OCI-LY7 (cell line): ENCODE measurements around the gene NALCN. TPM values are rescaled to one million over a fixed set of nuclear protein-coding genes. Genes with fewer than 3 reads are reported as not detected.

Experiments
- BruUV-seq: library from RNA; stranded (reverse); fragments of 400-500 nt; replicated peaks from 2 replicates; lab custom pipeline; 2021; lab: Mats Ljungman, UMichigan
- CTCF ChIA-PET: fragments of 300-600 bp; sonication (Branson Sonifier 250); formaldehyde crosslinking; loops from one replicate; lab custom pipeline; 2022; ENCODE audit warnings: antibody characterized with exemption; ENCODE audit not compliant: unreplicated experiment; lab: Charles Lee
- POLR2A ChIA-PET: fragments of 300-600 bp; sonication (Branson Sonifier 250); formaldehyde crosslinking; loops from one replicate; lab custom pipeline; 2022; ENCODE audit warnings: antibody characterized with exemption; lab: Charles Lee
- DNase-seq: peaks from one replicate; pipeline ENCODE4 v3.0.0-alpha.2; 2015; ENCODE audit warnings: low spot score
- H2AFZ ChIP-seq: fragments of 200-600 bp; sonication (generic), shearing (Covaris generic); 2 replicates; pipeline ENCODE4 v1.6.1; 2014; ENCODE audit warnings: mild to moderate bottlenecking, antibody characterized with exemption, low read length, moderate library complexity
- H3K27ac ChIP-seq: fragments of 200-600 bp; sonication (generic); 2 replicates; pipeline ENCODE4 v1.5.1; 2014; ENCODE audit warnings: mixed run types, low read depth, mild to moderate bottlenecking, moderate library complexity, low read length, inconsistent platforms; ENCODE audit not compliant: poor library complexity, severe bottlenecking
- H3K36me3 ChIP-seq: fragments of 200-600 bp; sonication (generic); 2 replicates; pipeline ENCODE4 v1.6.1; 2014; ENCODE audit warnings: mild to moderate bottlenecking, antibody characterized with exemption, low read length, moderate library complexity, mixed read lengths; ENCODE audit not compliant: insufficient read depth
- H3K4me1 ChIP-seq: fragments of 200-600 bp; sonication (generic); 2 replicates; pipeline ENCODE4 v1.5.1; 2014; ENCODE audit warnings: mild to moderate bottlenecking, low read length; ENCODE audit not compliant: insufficient read depth, poor library complexity, severe bottlenecking
- H3K4me2 ChIP-seq: fragments of 200-600 bp; sonication (generic); 2 replicates; pipeline ENCODE4 v1.6.1; 2014; ENCODE audit warnings: mild to moderate bottlenecking, low read length
- H3K4me3 ChIP-seq: fragments of 200-600 bp; sonication (generic); 2 replicates; pipeline ENCODE4 v1.5.1; 2014; ENCODE audit warnings: mild to moderate bottlenecking, low read depth, low read length; ENCODE audit not compliant: poor library complexity, severe bottlenecking
- H3K79me2 ChIP-seq: fragments of 200-600 bp; sonication (generic); 2 replicates; pipeline ENCODE4 v1.6.1; 2016; ENCODE audit warnings: low read depth, mild to moderate bottlenecking, low read length, moderate library complexity, mixed read lengths; ENCODE audit not compliant: insufficient read depth
- H3K9me2 ChIP-seq: fragments of 200-600 bp; sonication (generic); 2 replicates; pipeline ENCODE4 v1.6.1; 2016; ENCODE audit warnings: mild to moderate bottlenecking, low read length, mixed read lengths; ENCODE audit not compliant: insufficient read depth
- H3K9me3 ChIP-seq: fragments of 200-600 bp; sonication (generic); 2 replicates; pipeline ENCODE4 v1.6.1; 2014; ENCODE audit warnings: mild to moderate bottlenecking, mixed run types, low read length, mixed read lengths
- H4K20me1 ChIP-seq: fragments of 200-600 bp; sonication (generic); 2 replicates; pipeline ENCODE4 v1.6.1; 2014; ENCODE audit warnings: mild to moderate bottlenecking, antibody characterized with exemption, low read length, moderate library complexity, mixed read lengths; ENCODE audit not compliant: insufficient read depth
- CTCF ChIP-seq: fragments of 200-600 bp; sonication (generic); conservative IDR thresholded peaks from 2 replicates; pipeline ENCODE4 v1.5.1; 2014; ENCODE audit warnings: mild to moderate bottlenecking, antibody characterized with exemption, low read length, moderate library complexity, mixed read lengths
- EZH2phosphoT487 ChIP-seq: fragments of 200-600 bp; sonication (generic); IDR thresholded peaks from 2 replicates; pipeline ENCODE4 v1.6.1; 2018; ENCODE audit warnings: low read depth, borderline replicate concordance, mild to moderate bottlenecking, mixed run types, antibody characterized with exemption, low read length, moderate library complexity, mixed read lengths
- intact Hi-C: fragments of 100-400 bp; cut with micrococcal nuclease; formaldehyde crosslinking; loops from one replicate; pipeline ENCODE4 v1.10.0; 2022; ENCODE audit not compliant: unreplicated experiment
- total RNA-seq, 2 experiments: library from RNA; depleted of rRNA in 1 of 2; stranded (reverse); fragments of >200 nt in 1 of 2; shearing (Covaris generic) in 1 of 2; gene quantifications; 2 replicates each; pipeline ENCODE4 v1.2.3, GENCODE V29; 2014 to 2022

The NALCN gene
- total RNA-seq, 2 experiments from 2014 or later, result not detected

GRCh38 chr13:101397742-101398141 is 18.6 kb downstream of the NALCN start:
- Histone ChIP-seq H3K4me1 (no peaks in the 10 kb centered on the region), H3K79me2 (no peaks in the 10 kb centered on the region), H3K9me2 (no peaks in the 10 kb centered on the region), H3K36me3 (no peaks in the 10 kb centered on the region), H3K9me3 (no peaks in the 10 kb centered on the region), H4K20me1 (no peaks in the 10 kb centered on the region), H2AFZ (no peak overlapping the region), H3K27ac (no peak overlapping the region), H3K4me3 (no peak overlapping the region), H3K4me2 (no peak overlapping the region)
- intact Hi-C loops, result no loop called here
- TF ChIP-seq EZH2phosphoT487 (no peak), CTCF (no peak)
- ChIA-PET CTCF (no interaction called here), POLR2A (no interaction called here)
- BruUV-seq, result no TSS peak
- no peak for DNase-seq

- no peak for DNase-seq
- no peak for TF ChIP-seq CTCF
- TF ChIP-seq EZH2phosphoT487, result no peak
- H3K4me1 ChIP-seq, result no peaks in the 10 kb centered on the region
- H3K4me3 ChIP-seq, result no peak overlapping the region
- no peak overlapping the region for H3K4me2 ChIP-seq
- ChIA-PET POLR2A (no interaction called here), CTCF (no interaction called here)
- no peak overlapping the region for H3K27ac ChIP-seq
- intact Hi-C loops, result no loop called here
- H4K20me1 ChIP-seq, result no peaks in the 10 kb centered on the region
- no peaks in the 10 kb centered on the region for H3K9me3 ChIP-seq
- H2AFZ ChIP-seq, result no peak overlapping the region
- no TSS peak for BruUV-seq
- no peaks in the 10 kb centered on the region for H3K36me3 ChIP-seq
- H3K9me2 ChIP-seq, result no peaks in the 10 kb centered on the region
- H3K79me2 ChIP-seq, result no peaks in the 10 kb centered on the region
These were observed 21.7 kb downstream of the NALCN start for GRCh38 chr13:101394605-101395004.

GRCh38 chr13:101393140-101393539 is 23.2 kb downstream of the NALCN start:
- Histone ChIP-seq H2AFZ (no peak overlapping the region), H3K9me3 (no peaks in the 10 kb centered on the region), H3K79me2 (no peaks in the 10 kb centered on the region), H4K20me1 (no peaks in the 10 kb centered on the region), H3K4me3 (no peak overlapping the region), H3K4me1 (no peaks in the 10 kb centered on the region), H3K4me2 (no peak overlapping the region), H3K27ac (no peak overlapping the region), H3K9me2 (no peaks in the 10 kb centered on the region), H3K36me3 (no peaks in the 10 kb centered on the region)
- TF ChIP-seq EZH2phosphoT487 (no peak), CTCF (no peak)
- POLR2A ChIA-PET, result no interaction called here
- BruUV-seq, result no TSS peak
- no peak for DNase-seq
- CTCF ChIA-PET, result no interaction called here
- intact Hi-C loops, result no loop called here
